CD4-positive, alpha-beta T cell treated with Interleukin-6 for 4 hours (primary cell): ENCODE data around the gene SEMA3C.

Experiments used
- DNase-seq: peaks from one replicate; pipeline ENCODE4 v3.0.0-alpha.2; 2020; ENCODE audit warnings: mixed read lengths

SEMA3C gene

DNA sequence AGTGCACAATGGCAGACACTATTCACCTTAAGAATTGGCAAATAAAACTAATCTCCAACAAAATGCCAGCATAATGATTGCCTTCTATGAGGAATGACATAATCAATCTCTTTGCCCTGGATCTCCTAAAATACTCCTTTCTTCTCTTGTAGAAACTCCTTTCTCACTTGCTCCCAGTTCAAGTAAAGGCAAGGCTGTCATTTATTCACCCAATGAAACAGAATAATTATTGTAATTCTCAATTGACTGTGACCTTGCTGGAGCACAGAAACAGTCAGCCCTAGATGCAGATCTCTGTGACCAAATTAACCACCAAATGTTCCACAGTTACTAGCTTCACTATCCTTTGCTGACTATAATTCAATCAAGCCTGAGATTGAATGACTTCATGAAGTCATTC, 99.3 kb downstream of the SEMA3C start:
- no peak for DNase-seq

DNA sequence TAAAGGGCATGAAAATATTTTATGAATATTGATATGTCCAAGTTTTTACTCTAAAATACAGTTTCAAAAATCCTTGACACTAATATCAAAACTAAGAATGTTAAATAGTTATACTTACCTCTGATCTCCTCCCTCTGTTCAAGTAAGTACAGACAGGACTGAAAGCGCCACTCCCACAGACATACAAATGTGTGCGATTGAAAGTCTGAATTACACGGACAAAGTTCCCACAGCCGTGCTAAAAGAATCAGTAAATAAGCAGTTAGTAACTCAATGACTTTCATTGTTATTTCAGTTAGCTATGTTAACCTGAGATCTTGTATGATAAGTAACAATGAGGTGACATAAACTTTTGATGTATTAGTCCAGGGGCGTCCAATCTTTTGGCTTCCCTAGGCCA, 100.7 kb downstream of the SEMA3C start:
- no peak for DNase-seq

DNA sequence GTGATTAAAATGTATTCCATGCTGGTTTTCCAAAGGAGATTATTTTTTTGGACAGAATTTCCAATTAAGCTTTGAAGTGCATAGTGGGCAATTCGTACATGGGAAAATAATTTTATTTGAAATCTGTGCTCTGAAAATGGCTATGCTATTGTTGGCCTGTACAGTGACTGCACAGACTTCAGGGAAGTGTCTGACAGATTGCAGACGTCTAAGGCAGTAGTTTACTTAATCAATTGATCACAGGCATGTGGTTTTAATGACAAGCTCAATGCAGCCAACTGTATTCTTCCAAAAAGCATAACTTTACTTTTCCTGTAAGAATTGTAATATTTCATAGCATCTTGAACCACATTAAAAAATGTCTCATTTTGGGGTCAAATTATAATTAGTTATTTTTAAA, 102.0 kb downstream of the SEMA3C start:
- DNase-seq, result no peak

DNA sequence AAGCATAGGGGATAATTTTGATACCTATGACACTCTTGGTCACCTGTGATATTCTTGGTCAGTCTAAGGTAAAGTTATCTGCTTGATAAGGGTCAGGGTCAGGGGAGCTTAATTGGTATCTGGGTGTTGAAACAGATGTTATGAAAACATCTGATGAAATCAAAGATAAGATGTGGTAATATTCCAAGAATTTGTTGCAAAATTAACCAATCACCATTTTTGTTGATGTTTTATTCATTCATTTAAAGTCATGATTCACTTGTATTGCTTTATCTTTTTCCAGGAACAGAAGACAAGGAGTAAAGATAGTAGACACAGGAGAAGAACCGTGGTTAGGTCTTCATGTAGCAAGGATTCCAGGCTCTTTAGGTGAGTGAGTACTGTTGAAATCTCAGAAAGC, 103.1 kb downstream of the SEMA3C start:
- no peak for DNase-seq

DNA sequence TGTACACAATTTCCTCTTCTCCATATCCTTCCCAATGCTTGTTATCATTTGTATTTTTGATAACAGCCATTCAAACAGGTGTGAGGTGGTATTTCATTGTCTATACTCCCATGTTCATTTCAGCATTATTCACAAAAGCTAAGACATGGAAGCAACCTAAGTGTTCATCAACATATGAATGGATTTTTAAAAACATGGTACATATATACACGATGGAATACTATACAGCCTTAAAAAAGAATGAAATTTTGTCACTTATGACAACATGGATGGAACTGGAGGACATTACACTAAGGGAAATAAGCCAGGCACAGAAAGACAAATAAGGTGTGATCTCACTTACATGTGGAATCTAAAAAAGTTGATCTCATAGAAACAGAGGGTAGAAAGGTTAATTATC, 109.3 kb downstream of the SEMA3C start:
- no peak for DNase-seq

DNA sequence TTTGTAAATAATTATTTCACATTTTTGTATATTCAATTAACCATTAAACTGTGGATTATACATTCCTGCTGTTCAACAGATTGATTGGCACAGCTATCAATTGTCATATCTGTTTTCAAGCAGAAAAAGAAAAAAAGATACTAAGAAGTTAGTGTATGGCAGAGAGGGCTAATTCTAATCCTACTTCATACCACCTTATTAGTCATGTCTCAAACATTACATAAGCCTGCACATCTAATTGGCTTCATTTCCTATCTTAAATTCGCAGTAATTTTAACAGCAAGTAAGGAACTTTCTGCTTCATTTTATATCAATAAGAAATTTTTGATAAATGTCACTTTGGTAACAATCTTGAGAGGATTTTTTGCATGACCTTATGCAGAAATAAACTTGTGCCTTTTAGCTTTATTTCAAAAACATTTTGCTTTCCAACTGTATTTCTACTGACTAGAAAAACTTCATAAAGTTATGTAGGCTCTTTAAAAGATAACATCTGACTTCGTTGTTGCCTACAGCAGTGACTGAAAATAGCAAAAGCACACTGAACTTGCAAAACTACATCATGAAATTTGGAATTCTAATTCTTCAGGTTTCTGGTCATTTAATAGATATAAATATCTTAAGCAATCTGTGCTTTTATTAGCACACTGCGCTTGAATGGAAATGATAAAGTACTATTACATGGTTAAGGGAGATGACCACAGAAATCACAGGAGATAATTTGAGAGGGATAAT, 111.5 kb downstream of the SEMA3C start:
- DNase-seq, result no peak

DNA sequence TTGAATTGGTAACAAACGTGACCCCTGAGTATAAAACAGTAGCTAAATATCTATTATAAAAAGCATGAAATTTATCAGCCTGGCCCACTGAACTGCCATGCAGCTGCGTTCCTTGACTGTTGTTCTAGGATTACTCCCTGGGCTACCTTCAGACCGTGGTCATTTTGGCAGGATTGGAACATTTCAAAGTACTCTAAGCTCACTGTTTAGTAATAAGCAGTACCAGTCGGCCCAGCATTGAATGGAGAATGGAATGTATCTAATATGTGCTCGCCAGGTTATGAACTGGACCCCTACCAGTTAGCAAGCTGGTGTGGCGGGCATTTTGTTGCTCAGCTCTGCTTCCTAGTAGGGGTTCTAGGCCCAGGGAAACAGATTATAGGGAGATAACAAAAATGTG, 112.2 kb downstream of the SEMA3C start:
- no peak for DNase-seq

DNA sequence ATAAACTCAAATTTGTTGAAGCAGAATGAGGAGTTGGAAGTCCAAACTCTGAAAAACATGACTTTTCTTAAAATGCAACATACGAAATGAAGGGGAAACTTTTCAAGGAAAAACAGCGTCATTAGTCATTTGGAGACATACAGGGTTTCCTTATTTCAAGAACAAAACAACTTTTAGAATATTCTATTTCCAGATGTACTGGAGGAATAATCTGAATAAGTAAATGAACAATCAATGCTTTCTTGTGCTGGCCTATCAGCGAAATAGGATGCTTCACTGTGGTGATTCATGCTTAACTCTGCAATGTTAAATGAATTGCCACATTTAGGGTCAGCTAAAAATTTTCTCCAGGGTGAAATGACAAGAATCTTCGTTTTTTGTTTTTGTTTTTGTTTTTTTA, 114.3 kb downstream of the SEMA3C start:
- DNase-seq, result no peak

DNA sequence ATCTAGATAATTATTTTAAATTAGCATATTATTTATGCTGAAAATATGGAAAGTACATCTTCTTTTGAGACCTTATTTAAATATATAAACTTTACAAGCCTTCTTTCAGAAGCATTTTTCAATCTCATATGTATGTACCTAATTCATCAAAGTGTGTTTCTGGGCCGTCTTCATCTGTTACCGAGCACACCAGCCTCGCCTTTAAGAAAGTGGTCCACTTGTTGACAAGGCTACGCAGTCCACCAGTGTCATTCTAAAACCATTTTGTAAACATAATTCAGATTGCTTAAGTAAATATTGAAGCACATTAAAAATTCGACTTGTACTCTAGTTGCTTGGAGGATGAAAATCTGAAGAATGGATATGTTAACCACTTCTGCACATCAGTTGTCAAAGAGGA, 116.3 kb downstream of the SEMA3C start:
- DNase-seq, result no peak

DNA sequence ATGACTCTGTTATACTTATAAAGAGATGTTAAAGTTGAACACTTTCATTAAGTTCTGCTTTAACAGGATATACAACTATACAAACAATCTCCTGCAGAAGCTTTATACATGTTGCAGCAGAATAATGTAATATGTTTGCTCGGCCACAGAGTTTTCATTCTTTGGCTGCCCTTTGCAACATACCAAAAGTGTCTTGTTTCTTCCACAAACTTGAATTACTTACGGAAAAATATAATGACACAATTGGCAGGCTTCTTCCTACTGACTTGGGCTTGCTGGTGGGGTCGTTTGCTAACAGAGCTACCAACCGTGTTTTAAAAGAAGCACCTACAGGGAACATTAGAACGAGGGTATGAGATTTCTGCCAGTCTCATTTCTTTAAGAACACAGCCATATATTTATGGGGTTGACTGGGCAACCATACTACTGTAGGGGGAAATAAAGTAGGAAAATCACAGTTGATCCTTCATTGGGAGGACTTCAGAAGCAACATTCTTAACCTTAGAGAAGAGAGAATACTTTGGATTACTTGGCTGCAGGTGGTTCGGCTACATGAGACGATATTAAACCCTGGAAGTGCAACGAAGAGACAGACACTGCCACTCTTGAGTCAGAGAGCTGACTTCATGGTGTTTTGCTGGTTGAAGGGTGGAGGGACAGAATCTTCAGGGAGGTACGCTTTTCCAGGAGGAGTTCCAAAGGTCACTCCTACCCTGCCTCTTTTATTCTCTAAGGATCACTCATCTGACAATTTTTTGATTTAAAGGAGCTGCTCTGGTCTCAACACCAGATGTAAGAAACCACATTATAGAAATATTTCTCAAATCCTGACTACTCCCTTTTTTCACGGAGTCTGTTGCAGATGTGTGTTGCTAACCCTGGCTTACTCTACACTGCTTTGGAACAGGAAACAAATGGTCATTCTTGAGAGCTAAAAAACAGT, 123.9 kb downstream of the SEMA3C start:
- DNase-seq, result no peak

DNA sequence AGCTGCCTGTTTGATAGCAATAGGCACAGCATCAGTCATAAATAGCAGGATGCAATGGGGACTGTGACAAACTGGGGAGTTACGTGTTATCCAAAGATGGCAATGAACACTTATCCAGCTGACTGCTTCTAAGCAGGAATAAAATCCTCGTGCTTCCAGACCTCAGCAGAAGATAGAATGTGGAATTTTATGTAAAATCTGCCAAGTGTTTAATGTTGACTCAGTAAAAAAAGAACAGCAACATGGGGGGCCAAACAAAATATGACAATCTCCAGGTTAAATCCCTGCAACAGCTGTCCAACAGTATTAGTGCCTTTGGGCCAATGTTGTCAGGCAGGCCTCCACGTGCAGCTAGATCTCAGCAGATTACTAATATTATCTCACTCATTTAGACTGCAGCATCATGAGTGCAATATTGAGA, 127.3 kb downstream of the SEMA3C start:
- no peak for DNase-seq

DNA sequence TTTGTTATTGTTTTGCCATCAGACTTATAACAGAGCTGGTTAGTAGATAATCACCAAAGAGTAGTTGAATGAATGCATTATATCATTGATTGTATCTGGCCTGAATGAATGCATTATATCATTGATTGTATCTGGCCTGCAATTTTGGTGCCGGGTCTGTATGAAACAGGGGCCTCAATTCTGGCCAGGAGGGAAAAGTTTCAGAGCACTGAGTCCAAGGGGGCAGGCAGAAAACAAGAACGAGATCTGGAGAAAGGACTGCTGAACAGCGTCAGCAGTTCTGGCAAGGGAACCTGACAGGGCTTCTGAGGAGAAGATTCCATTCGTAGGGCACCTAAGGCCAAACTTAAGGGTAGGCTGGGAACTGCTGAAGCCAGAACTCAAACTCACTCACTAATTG, 128.0 kb downstream of the SEMA3C start:
- DNase-seq, result no peak

DNA sequence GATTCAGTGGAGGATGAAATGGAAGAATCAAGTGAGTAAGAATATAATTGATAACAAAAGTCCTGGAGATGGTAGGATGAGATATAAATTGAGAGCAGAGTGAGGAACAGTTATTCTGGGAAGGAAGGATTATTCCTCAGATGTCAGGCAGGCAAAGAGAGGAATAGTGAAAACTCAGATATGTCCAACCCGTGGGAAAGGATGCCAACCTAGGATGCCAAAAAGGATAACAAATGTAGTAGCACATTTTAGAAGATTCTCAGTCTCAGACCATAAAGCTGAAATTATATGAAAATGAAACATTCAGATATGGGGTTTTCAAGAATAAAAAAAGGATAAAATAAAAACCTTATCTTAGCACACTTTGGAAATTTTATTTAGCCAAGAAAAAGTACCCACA, 131.1 kb downstream of the SEMA3C start:
- no peak for DNase-seq

DNA sequence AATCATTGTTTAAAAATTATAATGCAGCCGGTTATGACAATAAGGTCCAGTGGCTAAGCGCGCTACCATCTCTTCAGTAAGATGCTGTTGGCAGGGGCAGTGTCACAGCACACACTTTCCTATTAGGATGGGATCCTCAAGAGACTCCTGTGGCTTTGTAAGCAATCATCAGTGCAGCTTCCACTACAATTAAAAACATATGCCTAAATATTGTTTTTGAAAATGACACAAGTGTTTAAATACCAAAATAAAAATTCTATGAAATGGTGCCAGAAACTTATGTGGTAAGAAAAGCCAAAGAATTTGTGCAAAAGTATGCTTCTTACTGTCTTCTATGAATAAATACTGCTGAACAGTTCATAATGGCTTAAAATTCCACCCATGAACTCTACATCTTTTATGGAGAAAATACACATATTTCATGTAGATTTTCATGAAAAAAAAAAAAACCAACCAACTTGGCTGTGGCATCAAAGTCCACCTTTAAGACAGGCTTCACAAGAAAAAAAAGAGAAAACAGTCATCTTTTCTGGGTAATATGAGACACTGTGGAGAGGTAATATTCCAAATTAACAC, 132.8 kb downstream of the SEMA3C start:
- no peak for DNase-seq

DNA sequence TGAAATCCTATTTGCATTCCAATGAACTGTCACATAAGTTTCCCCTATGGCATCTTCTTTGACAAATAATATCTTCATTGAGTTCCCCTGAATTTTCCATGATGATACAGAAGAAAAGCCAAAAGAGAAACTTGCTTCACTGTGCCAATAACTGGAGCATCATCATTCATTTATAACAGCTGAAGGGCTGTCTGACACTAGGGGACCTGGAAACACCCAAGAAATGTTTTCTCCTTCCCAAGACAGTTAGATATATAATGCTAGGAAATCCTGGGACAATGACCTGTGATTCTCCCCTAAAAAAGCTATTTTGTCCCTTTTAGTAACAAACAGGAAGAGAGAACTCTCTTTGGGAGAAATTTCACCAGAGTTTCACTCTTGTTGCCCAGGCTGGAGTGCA, 133.6 kb downstream of the SEMA3C start:
- DNase-seq, result no peak

DNA sequence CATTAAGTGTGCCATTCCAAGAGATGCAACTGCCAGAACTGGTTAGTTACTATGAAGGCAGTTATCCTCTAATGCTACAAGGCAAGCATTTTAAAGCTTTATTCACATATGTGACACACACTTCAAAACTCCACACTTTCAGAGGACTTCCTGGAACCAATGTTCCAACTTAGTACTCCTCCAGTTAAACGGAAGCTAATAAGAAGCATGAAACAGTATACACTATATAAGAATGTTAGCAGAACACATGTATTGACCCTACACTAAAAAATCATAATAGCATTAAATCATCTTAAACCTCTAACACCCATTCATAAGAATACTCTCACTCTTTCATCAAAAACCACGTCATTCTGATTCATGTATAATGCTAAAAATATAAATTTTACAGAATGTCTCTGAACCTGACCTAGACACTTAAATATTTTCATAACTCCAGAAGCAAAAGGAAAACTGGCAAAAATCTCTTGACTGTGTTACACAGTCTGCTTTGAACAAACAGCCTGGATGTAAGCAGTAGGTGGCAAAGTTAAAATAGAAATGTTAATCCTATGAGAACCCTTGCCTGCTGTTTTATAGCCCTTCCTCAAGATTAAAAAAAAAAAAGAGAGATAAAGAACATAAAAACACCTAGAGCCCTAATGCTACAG, 135.0 kb downstream of the SEMA3C start:
- DNase-seq, result no peak

DNA sequence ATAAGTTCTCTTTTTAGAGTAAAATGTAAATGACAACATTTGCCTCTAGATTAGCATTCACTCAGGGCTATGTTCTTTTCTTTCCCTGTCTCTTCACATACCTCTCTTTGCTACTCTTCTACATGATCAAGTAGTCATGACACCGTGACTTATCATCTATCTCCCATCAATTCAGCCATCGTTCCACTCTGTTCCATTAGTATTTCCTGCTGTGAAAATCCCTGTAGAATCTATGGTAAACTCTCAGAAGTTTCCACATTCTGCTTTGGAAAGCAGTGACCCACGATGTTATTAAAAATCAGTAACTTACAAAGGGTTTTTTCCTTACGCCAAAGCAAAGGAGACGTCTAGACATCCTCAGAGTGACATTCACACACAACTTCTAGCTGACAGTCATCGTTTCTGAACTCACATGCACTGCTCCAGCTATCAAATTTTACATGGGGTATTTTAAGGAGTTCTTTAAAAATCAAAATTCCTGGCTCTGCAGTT, 135.6 kb downstream of the SEMA3C start:
- no peak for DNase-seq

DNA sequence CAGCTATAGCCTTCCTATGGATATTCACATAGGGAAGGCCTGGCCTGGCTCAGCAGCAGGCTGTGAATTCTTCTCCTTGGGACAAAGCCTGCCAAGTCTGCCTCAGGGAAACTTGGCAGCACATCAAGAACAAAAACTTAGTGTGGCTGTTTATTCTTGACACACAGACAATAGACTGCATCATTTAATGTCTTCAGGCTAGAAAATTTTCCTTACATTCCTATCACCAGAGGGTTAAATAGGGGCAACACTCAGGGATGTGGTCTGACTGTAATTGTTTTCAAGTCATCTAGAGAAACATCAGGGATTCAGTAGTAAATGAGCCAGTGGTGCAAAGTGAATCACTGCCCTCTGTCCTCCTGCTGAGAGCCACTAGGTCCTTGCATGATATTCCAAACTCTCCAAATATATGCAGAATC, 137.3 kb downstream of the SEMA3C start:
- no peak for DNase-seq

DNA sequence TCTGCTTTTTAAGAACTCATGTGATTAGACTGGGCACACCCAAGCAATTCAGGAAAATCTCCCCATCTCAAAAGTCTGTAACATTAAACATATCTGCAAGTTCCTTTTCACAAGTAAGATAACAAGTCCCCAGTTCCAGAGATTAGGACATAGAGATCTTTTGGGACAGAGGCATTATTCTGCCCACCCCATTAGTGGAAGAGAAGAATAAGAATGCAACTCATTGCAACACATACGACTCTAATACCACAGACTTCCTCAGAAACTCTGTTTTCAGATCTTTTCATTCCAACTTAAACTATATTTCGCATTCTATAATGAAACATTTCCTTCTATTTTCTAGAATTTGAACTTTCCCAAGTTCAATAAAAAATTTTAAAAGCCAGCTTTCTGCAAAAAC, 137.7 kb downstream of the SEMA3C start:
- DNase-seq, result no peak

DNA sequence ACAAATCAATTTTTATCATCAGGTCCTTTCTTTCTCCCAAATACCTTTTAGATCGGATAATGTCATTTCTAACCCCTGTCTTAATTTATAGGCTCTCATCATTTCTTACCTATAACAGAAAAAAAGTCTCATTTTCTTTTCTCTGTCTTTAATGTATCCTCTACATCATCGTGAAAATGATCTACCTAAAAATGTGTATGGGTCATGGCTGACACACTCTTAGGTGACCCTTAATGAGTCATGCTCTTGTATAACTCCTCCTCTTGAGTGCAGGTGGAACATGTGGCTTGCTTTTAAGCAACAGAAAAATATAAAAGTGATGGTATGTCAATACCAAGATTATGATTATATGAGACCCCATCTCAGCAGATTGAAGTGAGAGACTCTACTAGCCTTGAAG, 139.4 kb downstream of the SEMA3C start:
- no peak for DNase-seq

DNA sequence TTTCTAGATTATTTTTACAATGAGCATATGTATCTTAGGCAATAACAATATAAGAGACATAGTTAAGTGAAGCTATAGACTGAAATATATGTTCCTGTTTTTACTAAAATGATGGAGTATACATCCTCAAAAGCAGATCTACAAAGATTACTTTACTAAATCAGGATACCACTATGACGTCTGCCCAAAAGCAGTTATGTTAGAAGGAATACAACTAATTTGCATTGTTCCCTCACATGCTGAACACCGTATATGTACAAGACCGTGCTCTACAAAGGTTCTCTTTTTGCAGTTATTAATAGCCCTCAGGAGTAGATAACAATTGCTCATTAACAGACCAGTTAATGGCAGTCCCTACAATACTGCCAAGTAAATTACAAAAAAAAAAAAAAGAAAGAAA, 143.0 kb downstream of the SEMA3C start:
- DNase-seq, result no peak

DNA sequence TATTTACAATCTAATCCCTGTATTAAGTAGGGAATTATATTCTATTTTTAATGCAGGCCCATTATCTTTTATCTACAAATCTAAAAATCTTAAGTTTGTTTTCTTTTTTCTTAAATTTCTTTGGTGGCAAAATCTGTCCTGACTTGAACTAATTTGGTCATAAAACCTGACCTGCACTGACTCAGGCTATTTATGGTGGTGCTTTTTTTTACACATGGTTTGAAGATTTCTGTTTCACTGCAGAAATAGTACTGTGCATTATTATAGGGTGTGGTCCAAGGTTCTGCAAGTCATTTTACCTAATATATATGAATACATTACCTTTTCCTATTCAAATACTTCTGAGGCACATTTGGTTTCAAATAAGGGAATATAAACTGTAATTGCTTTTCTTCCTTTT, 143.4 kb downstream of the SEMA3C start:
- DNase-seq, result no peak

DNA sequence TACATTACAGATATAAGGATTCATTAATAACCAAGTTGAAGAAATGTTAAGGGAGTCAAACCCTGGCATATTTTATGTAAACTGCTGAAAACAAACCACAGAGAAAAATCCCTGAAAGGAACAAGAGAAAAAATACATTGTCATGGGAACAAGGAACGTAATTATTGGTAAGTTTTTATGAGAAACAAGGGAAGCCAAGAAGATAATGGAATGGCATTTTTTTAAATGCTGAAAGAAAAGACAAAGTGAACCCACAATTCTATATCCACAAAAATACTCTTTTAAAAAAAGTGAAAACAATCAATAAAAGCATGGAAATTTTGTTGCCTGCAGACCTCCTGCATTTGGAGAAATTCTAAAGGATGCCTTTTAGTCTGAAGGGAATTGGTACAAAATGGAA, 144.0 kb downstream of the SEMA3C start:
- DNase-seq, result no peak
